ENCODE results near the gene INTU. TPM values are rescaled to one million over a fixed set of nuclear protein-coding genes. Genes with fewer than 3 reads are reported as not detected.

Gene INTU
- total RNA-seq, 2 experiments from 2014 or later, result 0.12 to 0.52 TPM

- no peak overlapping the region for H3K27ac Mint-ChIP-seq
- CTCF ChIA-PET, result no interaction called here
- H3K9me3 Mint-ChIP-seq, result no peaks in the 10 kb centered on the region
- no peak overlapping the region for H3K4me3 Mint-ChIP-seq
- no peaks in the 10 kb centered on the region for H3K4me1 Mint-ChIP-seq (ENCODE audit: low read depth)
- intact Hi-C loops (cut with micrococcal nuclease), result no loop called here
- peaks cover 4% of the 10 kb centered on the region for H3K27me3 Mint-ChIP-seq (ENCODE audit: low read depth)
- H3K36me3 Mint-ChIP-seq (ENCODE audit: low read depth), result no peaks in the 10 kb centered on the region
- no peak for DNase-seq
Measured at GRCh38 chr4:127709456-127709855, 76.7 kb downstream of the INTU start.

GRCh38 chr4:127730142-127730913 lies 97.6 kb downstream of the INTU start, which contains the start of gene SLC25A31:
TSS of gene SLC25A31 (plus strand) at chr4:127730400. CDS start at chr4:127730546, 146 bp downstream.
- Mint-ChIP-seq H3K4me1 (ENCODE audit: low read depth) (no peaks in the 10 kb centered on the region), H3K9me3 (no peaks in the 10 kb centered on the region), H3K4me3 (no peak within 1 kb of the TSS), H3K27ac (no peak within 1 kb of the TSS), H3K27me3 (ENCODE audit: low read depth) (peaks cover 2% of the 10 kb centered on the region), H3K36me3 (ENCODE audit: low read depth) (no peaks in the 10 kb centered on the region)
- CTCF ChIA-PET, result no interaction called here
- no peak for DNase-seq
- intact Hi-C loops (cut with micrococcal nuclease), result loop anchor here (5.0 kb wide), 1 partner anchor 193 kb away; no protein-coding TSS in a partner anchor

- intact Hi-C loops (cut with micrococcal nuclease), result loop anchor here (5.0 kb wide), 1 partner anchor 194 kb away; no protein-coding TSS in a partner anchor
- DNase-seq, result no peak
- H3K27me3 Mint-ChIP-seq (ENCODE audit: low read depth), result peaks cover 2% of the 10 kb centered on the region
- H3K4me3 Mint-ChIP-seq, result no peak overlapping the region
- H3K9me3 Mint-ChIP-seq, result no peaks in the 10 kb centered on the region
- CTCF ChIA-PET, result interaction anchor here (0.6 to 1.1 kb wide), 2 partner anchors 11 to 98 kb away, joined by 3 to 5 read pairs; partner anchors contain the start of gene INTU
- no peak overlapping the region for H3K27ac Mint-ChIP-seq
- no peaks in the 10 kb centered on the region for H3K4me1 Mint-ChIP-seq (ENCODE audit: low read depth)
- H3K36me3 Mint-ChIP-seq (ENCODE audit: low read depth), result no peaks in the 10 kb centered on the region
Measured at GRCh38 chr4:127731406-127731805, 98.6 kb downstream of the INTU start.

GRCh38 chr4:127732623-127733328 lies 100.0 kb downstream of the INTU start:
- intact Hi-C loops (cut with micrococcal nuclease), result loop anchor here (1.0 to 5.0 kb wide), 2 partner anchors 127 to 195 kb away; no protein-coding TSS in a partner anchor
- CTCF ChIA-PET, result interaction anchor here (0.9 to 2.0 kb wide), 8 partner anchors 12 to 146 kb away, joined by 3 to 8 read pairs (median 4); no protein-coding TSS in a partner anchor
- Mint-ChIP-seq H3K9me3 (no peaks in the 10 kb centered on the region), H3K27me3 (ENCODE audit: low read depth) (peaks cover 7% of the 10 kb centered on the region), H3K36me3 (ENCODE audit: low read depth) (no peaks in the 10 kb centered on the region), H3K27ac (no peak overlapping the region), H3K4me3 (no peak overlapping the region), H3K4me1 (ENCODE audit: low read depth) (no peaks in the 10 kb centered on the region)
- DNase-seq, result no peak

GRCh38 chr4:127734976-127735375 lies 102.2 kb downstream of the INTU start:
- CTCF ChIA-PET, result interaction anchor here (0.5 kb wide), 1 partner anchor 1359 kb away, joined by 3 read pairs; no protein-coding TSS in a partner anchor
- DNase-seq, result no peak
- H3K4me3 Mint-ChIP-seq, result no peak overlapping the region

GRCh38 chr4:127737295-127737694 lies 104.5 kb downstream of the INTU start:
- CTCF ChIA-PET, result interaction anchor here (0.6 to 1.1 kb wide), 2 partner anchors 8 to 28 kb away, joined by 3 read pairs; no protein-coding TSS in a partner anchor
- Mint-ChIP-seq H3K4me1 (ENCODE audit: low read depth) (no peaks in the 10 kb centered on the region), H3K27ac (no peak overlapping the region), H3K4me3 (no peak overlapping the region), H3K9me3 (peaks cover 3% of the 10 kb centered on the region), H3K36me3 (ENCODE audit: low read depth) (no peaks in the 10 kb centered on the region), H3K27me3 (ENCODE audit: low read depth) (peaks cover 9% of the 10 kb centered on the region)
- intact Hi-C loops (cut with micrococcal nuclease), result no loop called here
- no peak for DNase-seq

More at GRCh38 chr4:127734976-127735375, 102.2 kb downstream of the INTU start:
- intact Hi-C loops (cut with micrococcal nuclease), result loop anchor here (5.0 kb wide), 1 partner anchor 198 kb away; no protein-coding TSS in a partner anchor
- Mint-ChIP-seq H3K4me1 (ENCODE audit: low read depth) (no peaks in the 10 kb centered on the region), H3K27ac (no peak overlapping the region), H3K9me3 (no peaks in the 10 kb centered on the region), H3K27me3 (ENCODE audit: low read depth) (peaks cover 8% of the 10 kb centered on the region), H3K36me3 (ENCODE audit: low read depth) (no peaks in the 10 kb centered on the region)

GRCh38 chr4:127741247-127741646 lies 108.5 kb downstream of the INTU start:
- no peaks in the 10 kb centered on the region for H3K36me3 Mint-ChIP-seq (ENCODE audit: low read depth)
- no peak overlapping the region for H3K27ac Mint-ChIP-seq
- no peak overlapping the region for H3K4me3 Mint-ChIP-seq
- no peaks in the 10 kb centered on the region for H3K4me1 Mint-ChIP-seq (ENCODE audit: low read depth)
- DNase-seq, result no peak
- H3K9me3 Mint-ChIP-seq, result peaks cover 3% of the 10 kb centered on the region
- intact Hi-C loops (cut with micrococcal nuclease), result no loop called here
- peaks cover 13% of the 10 kb centered on the region for H3K27me3 Mint-ChIP-seq (ENCODE audit: low read depth)
- CTCF ChIA-PET, result no interaction called here

- intact Hi-C loops (cut with micrococcal nuclease), result no loop called here
- H3K4me3 Mint-ChIP-seq, result no peak overlapping the region
- no peaks in the 10 kb centered on the region for H3K4me1 Mint-ChIP-seq (ENCODE audit: low read depth)
- DNase-seq, result no peak
- no peak overlapping the region for H3K27ac Mint-ChIP-seq
- H3K36me3 Mint-ChIP-seq (ENCODE audit: low read depth), result no peaks in the 10 kb centered on the region
- CTCF ChIA-PET, result interaction anchor here (1.1 kb wide), 1 partner anchor 15 kb away, joined by 5 read pairs; no protein-coding TSS in a partner anchor
- peaks cover 5% of the 10 kb centered on the region for H3K27me3 Mint-ChIP-seq (ENCODE audit: low read depth)
- peaks cover 9% of the 10 kb centered on the region for H3K9me3 Mint-ChIP-seq
Measured at GRCh38 chr4:127747883-127748282, 115.1 kb downstream of the INTU start.

- peaks cover 5% of the 10 kb centered on the region for H3K27me3 Mint-ChIP-seq (ENCODE audit: low read depth)
- no peak overlapping the region for H3K27ac Mint-ChIP-seq
- H3K9me3 Mint-ChIP-seq, result peaks cover 10% of the 10 kb centered on the region
- DNase-seq, result no peak
- no peaks in the 10 kb centered on the region for H3K4me1 Mint-ChIP-seq (ENCODE audit: low read depth)
- no peak overlapping the region for H3K4me3 Mint-ChIP-seq
- intact Hi-C loops (cut with micrococcal nuclease), result no loop called here
- CTCF ChIA-PET, result no interaction called here
- no peaks in the 10 kb centered on the region for H3K36me3 Mint-ChIP-seq (ENCODE audit: low read depth)
Measured at GRCh38 chr4:127748957-127749356, 116.2 kb downstream of the INTU start.

- no peaks in the 10 kb centered on the region for H3K36me3 Mint-ChIP-seq (ENCODE audit: low read depth)
- CTCF ChIA-PET, result no interaction called here
Measured at GRCh38 chr4:127756906-127757305, 124.1 kb downstream of the INTU start.

GRCh38 chr4:127759228-127759820 lies 126.6 kb downstream of the INTU start:
- Mint-ChIP-seq H3K27ac (no peak overlapping the region), H3K36me3 (ENCODE audit: low read depth) (no peaks in the 10 kb centered on the region), H3K9me3 (peaks cover 5% of the 10 kb centered on the region), H3K4me1 (ENCODE audit: low read depth) (no peaks in the 10 kb centered on the region), H3K27me3 (ENCODE audit: low read depth) (peaks cover 9% of the 10 kb centered on the region), H3K4me3 (no peak overlapping the region)
- no peak for DNase-seq
- intact Hi-C loops (cut with micrococcal nuclease), result no loop called here
- CTCF ChIA-PET, result no interaction called here

More at GRCh38 chr4:127756906-127757305, 124.1 kb downstream of the INTU start:
- peaks cover 9% of the 10 kb centered on the region for H3K27me3 Mint-ChIP-seq (ENCODE audit: low read depth)
- no peak for DNase-seq
- no peaks in the 10 kb centered on the region for H3K4me1 Mint-ChIP-seq (ENCODE audit: low read depth)
- H3K27ac Mint-ChIP-seq, result no peak overlapping the region
- intact Hi-C loops (cut with micrococcal nuclease), result no loop called here
- H3K4me3 Mint-ChIP-seq, result no peak overlapping the region
- peaks cover 7% of the 10 kb centered on the region for H3K9me3 Mint-ChIP-seq

- Mint-ChIP-seq H3K4me1 (ENCODE audit: low read depth) (no peaks in the 10 kb centered on the region), H3K4me3 (no peak overlapping the region), H3K9me3 (peaks cover 5% of the 10 kb centered on the region), H3K36me3 (ENCODE audit: low read depth) (no peaks in the 10 kb centered on the region), H3K27me3 (ENCODE audit: low read depth) (peaks cover 9% of the 10 kb centered on the region), H3K27ac (no peak overlapping the region)
- CTCF ChIA-PET, result no interaction called here
- intact Hi-C loops (cut with micrococcal nuclease), result no loop called here
- DNase-seq, result no peak
Measured at GRCh38 chr4:127759893-127760292, 127.1 kb downstream of the INTU start.

All from activated naive CD4-positive, alpha-beta T cell treated with anti-CD3 and anti-CD28 coated beads for 36 hours (primary cell).